Measurements from ENCODE around the gene RAP1GAP2.

- TF ChIP-seq BHLHE40 (IDR thresholded peaks at IDR 0.05; ENCODE audit: borderline replicate concordance): no peak
- no peak for TF ChIP-seq ARNT (IDR thresholded peaks at IDR 0.05)
- TF ChIP-seq FOXA1 (IDR thresholded peaks at IDR 0.05): no peak
- TF ChIP-seq PKNOX1 (IDR thresholded peaks at IDR 0.05): no peak
- no peak for TF ChIP-seq LEF1 (IDR thresholded peaks at IDR 0.05; ENCODE audit: borderline replicate concordance)
- TF ChIP-seq L3MBTL2 (conservative IDR thresholded peaks at IDR 0.05): no peak
- TF ChIP-seq ELF4 (IDR thresholded peaks at IDR 0.05): no peak
- TF ChIP-seq HDGF (IDR thresholded peaks at IDR 0.05; ENCODE audit: borderline replicate concordance): no peak
- TF ChIP-seq FOXK2 (IDR thresholded peaks at IDR 0.05): no peak
Observed at GRCh38 chr17:2982854-2983253, 186.6 kb downstream of the RAP1GAP2 start.

All from HEK293T (cell line).